WERI-Rb-1 (cell line): ENCODE data around the gene ICAM3.

Experiments used
- DNase-seq: peaks from one replicate; pipeline ENCODE4 v3.0.0-alpha.2; 2020
- H3K27ac ChIP-seq: fragments of 250-450 bp; sonication (Bioruptor Pico); 2 replicates; pipeline ENCODE4 v1.5.1; 2020; ENCODE audit warnings: mild to moderate bottlenecking, moderate library complexity
- H3K27me3 ChIP-seq: fragments of 250-450 bp; sonication (Bioruptor Pico); 2 replicates; pipeline ENCODE4 v1.5.1; 2021; ENCODE audit warnings: mild to moderate bottlenecking, low read depth, moderate library complexity; ENCODE audit not compliant: insufficient read depth, severe bottlenecking
- H3K36me3 ChIP-seq: fragments of 250-450 bp; sonication (Bioruptor Pico); 2 replicates; pipeline ENCODE4 v1.5.1; 2020; ENCODE audit warnings: mild to moderate bottlenecking, moderate library complexity
- H3K4me3 ChIP-seq: 2 replicates; pipeline ENCODE4 v1.5.1; 2011; ENCODE audit warnings: low read depth, mild to moderate bottlenecking, control low read depth, low read length
- H3K9me3 ChIP-seq: fragments of 250-450 bp; sonication (Bioruptor Pico); 2 replicates; pipeline ENCODE4 v1.5.1; 2021; ENCODE audit warnings: mild to moderate bottlenecking, moderate library complexity; ENCODE audit not compliant: severe bottlenecking
- CTCF ChIP-seq: IDR thresholded peaks from 2 replicates; pipeline ENCODE4 v1.5.1; 2011; ENCODE audit warnings: low read depth, mild to moderate bottlenecking, control low read depth, inconsistent platforms, low read length

ICAM3 gene

GRCh38 chr19:10305139-10305806 lies 34.2 kb downstream of the ICAM3 start:
- Histone ChIP-seq H3K4me3 (no peak overlapping the region), H3K9me3 (no peaks in the 10 kb centered on the region), H3K27me3 (no peaks in the 10 kb centered on the region), H3K36me3 (peaks cover 12% of the 10 kb centered on the region), H3K27ac (peak overlapping the region; percentile 76)
- no peak for TF ChIP-seq CTCF
- peak; percentile 88 for DNase-seq

GRCh38 chr19:10299545-10300458 lies 39.6 kb downstream of the ICAM3 start:
- no peaks in the 10 kb centered on the region for H3K9me3 ChIP-seq
- no peaks in the 10 kb centered on the region for H3K27me3 ChIP-seq
- H3K27ac ChIP-seq, result peak overlapping the region; percentile 76
- DNase-seq, result peak; percentile 79
- no peak overlapping the region for H3K4me3 ChIP-seq
- TF ChIP-seq CTCF, result 0 out of 2 replicates have a peak, but pooled peaks have one; percentile 5
- H3K36me3 ChIP-seq, result peaks cover 18% of the 10 kb centered on the region

- peaks cover 25% of the 10 kb centered on the region for H3K36me3 ChIP-seq
- no peak overlapping the region for H3K4me3 ChIP-seq
- no peak for DNase-seq
- no peaks in the 10 kb centered on the region for H3K9me3 ChIP-seq
- peaks cover 1% of the 10 kb centered on the region for H3K27me3 ChIP-seq
- no peak for TF ChIP-seq CTCF
- no peak overlapping the region for H3K27ac ChIP-seq
Observed at GRCh38 chr19:10295847-10296591, 43.4 kb downstream of the ICAM3 start.

GRCh38 chr19:10295305-10295846 lies 44.0 kb downstream of the ICAM3 start:
- no peaks in the 10 kb centered on the region for H3K9me3 ChIP-seq
- H3K27ac ChIP-seq, result no peak overlapping the region
- DNase-seq, result no peak
- peaks cover 8% of the 10 kb centered on the region for H3K27me3 ChIP-seq
- peaks cover 25% of the 10 kb centered on the region for H3K36me3 ChIP-seq
- H3K4me3 ChIP-seq, result no peak overlapping the region
- TF ChIP-seq CTCF, result no peak

GRCh38 chr19:10294368-10294697 lies 45.1 kb downstream of the ICAM3 start:
- Histone ChIP-seq H3K4me3 (no peak overlapping the region), H3K9me3 (no peaks in the 10 kb centered on the region), H3K27me3 (peaks cover 9% of the 10 kb centered on the region), H3K36me3 (peaks cover 25% of the 10 kb centered on the region), H3K27ac (no peak overlapping the region)
- TF ChIP-seq CTCF, result no peak
- no peak for DNase-seq
